Sigmoid colon (tissue), 7 donors: ENCODE results near the gene RFX4. TPM values are rescaled to one million over a fixed set of nuclear protein-coding genes. Genes with fewer than 3 reads are reported as not detected.

ENCODE experiments used
- DNase-seq: peaks from one replicate; pipeline ENCODE4 v3.0.0-alpha.2; 2019
- H3K27ac ChIP-seq, 4 donors: fragments of 200-600 bp; sonication (generic); one replicate each; pipeline ENCODE4 v1.5.1; 2016 to 2019; ENCODE audit warnings: mild to moderate bottlenecking in 1 of 4
- H3K27me3 ChIP-seq, 3 donors: fragments of 200-600 bp; sonication (generic); one replicate each; pipeline ENCODE4 v1.5.1; 2019; ENCODE audit warnings: mild to moderate bottlenecking in 1 of 3
- H3K36me3 ChIP-seq, 4 donors: fragments of 200-600 bp; sonication (generic); one replicate each; pipeline ENCODE4 v1.5.1; 2016 to 2019
- H3K4me1 ChIP-seq, 4 donors: fragments of 200-600 bp; sonication (generic); one replicate each; pipeline ENCODE4 v1.5.1; 2017 to 2019
- H3K4me3 ChIP-seq, 4 donors: fragments of 200-600 bp; sonication (generic); one replicate each; pipeline ENCODE4 v1.5.1; 2017 to 2019; ENCODE audit warnings: mild to moderate bottlenecking in 2 of 4, moderate library complexity in 1 of 4
- H3K9me3 ChIP-seq, 4 donors: fragments of 200-600 bp in 3 of 4; sonication (generic) in 3 of 4; one replicate each; pipeline versions ENCODE4 v1.5.1 to v1.6.1; 2013 to 2019
- EP300 ChIP-seq, 4 donors: sonication (generic); formaldehyde crosslinking; IDR thresholded peaks; one replicate each; pipeline ENCODE4 v1.6.1; 2017; ENCODE audit warnings: antibody characterized with exemption in 4 of 4
- POLR2A ChIP-seq, 2 donors: fragments of 450-650 bp; IDR thresholded peaks; one replicate each; pipeline ENCODE4 v1.6.1; 2016; ENCODE audit warnings: antibody characterized with exemption in 2 of 2, mild to moderate bottlenecking in 2 of 2, moderate library complexity in 2 of 2
- POLR2AphosphoS5 ChIP-seq, 4 donors: sonication (generic); formaldehyde crosslinking; IDR thresholded peaks; one replicate each; pipeline ENCODE4 v1.6.1; 2017; ENCODE audit warnings: antibody characterized with exemption in 4 of 4
- WGBS, 2 donors: extraction: QIAGEN DNeasy Blood & Tissue Kit; methylation state at CpG; one replicate each; pipeline ENCODE4 v1.1.7; 2013; 5-methylcytosine and 5-hydroxymethylcytosine counted together
- intact Hi-C: fragments of 100-400 bp; cut with DNase I; formaldehyde crosslinking; loops from one replicate; pipeline ENCODE4 v1.15.1; 2023
- polyA plus RNA-seq, 3 donors: library from polyadenylated mRNA; stranded (reverse); fragments of 200-250 nt; gene quantifications; one replicate each; pipeline ENCODE4 v1.2.3, GENCODE V29; 2013
- total RNA-seq, 4 donors: library from RNA; depleted of rRNA; stranded (reverse); fragments of >200 nt; gene quantifications; one replicate each; pipeline ENCODE4 v1.1.0, GENCODE V29; 2016
- TF ChIP-seq, protein P1 (sequence below), 4 experiments: fragments of 450-650 bp in 3 of 4; fragments of 200-600 bp in 1 of 4; IDR thresholded peaks; one replicate each; pipeline ENCODE4 v1.5.1; 2016 to 2019; ENCODE audit warnings: antibody characterized with exemption in 4 of 4, mild to moderate bottlenecking in 3 of 4, moderate library complexity in 2 of 4
- donor health status: healthy with polysubstance abuse.
- donor health status: Bipolar disorder and iron deficiency.
- donor health status: healthy.

Gene RFX4
- total and polyA plus RNA-seq, 7 donors = 0.01 TPM; not detected in 6

DNA sequence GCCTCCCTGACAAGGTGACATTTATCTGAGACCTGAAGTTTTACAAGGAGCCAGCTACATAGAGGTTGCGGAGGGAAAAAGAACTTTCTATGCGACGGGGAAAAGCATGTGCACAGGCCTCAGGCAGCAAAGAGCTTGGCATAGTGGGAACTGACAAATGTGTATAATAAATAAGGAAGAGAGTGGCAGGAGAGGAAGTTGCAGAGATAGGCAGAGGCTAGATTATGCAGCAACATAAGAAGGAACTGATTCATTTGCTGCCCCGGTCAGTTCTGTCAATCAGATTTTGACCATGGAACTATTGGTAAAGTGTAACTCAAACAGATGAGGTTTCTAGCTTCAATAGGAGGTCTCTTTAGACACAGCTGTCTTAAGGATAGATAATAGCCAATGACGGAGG is 158.0 kb downstream of the RFX4 start:
- TF ChIP-seq, protein P1, sequence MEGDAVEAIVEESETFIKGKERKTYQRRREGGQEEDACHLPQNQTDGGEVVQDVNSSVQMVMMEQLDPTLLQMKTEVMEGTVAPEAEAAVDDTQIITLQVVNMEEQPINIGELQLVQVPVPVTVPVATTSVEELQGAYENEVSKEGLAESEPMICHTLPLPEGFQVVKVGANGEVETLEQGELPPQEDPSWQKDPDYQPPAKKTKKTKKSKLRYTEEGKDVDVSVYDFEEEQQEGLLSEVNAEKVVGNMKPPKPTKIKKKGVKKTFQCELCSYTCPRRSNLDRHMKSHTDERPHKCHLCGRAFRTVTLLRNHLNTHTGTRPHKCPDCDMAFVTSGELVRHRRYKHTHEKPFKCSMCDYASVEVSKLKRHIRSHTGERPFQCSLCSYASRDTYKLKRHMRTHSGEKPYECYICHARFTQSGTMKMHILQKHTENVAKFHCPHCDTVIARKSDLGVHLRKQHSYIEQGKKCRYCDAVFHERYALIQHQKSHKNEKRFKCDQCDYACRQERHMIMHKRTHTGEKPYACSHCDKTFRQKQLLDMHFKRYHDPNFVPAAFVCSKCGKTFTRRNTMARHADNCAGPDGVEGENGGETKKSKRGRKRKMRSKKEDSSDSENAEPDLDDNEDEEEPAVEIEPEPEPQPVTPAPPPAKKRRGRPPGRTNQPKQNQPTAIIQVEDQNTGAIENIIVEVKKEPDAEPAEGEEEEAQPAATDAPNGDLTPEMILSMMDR (IDR thresholded peaks at IDR 0.05) = no peak
- TF ChIP-seq POLR2AphosphoS5 (IDR thresholded peaks at IDR 0.05) (no peak), POLR2A (IDR thresholded peaks at IDR 0.05) (no peak), EP300 (IDR thresholded peaks at IDR 0.05) (no peak)
- Histone ChIP-seq H3K4me3 (no peak overlapping the region), H3K36me3 (no peaks in the 10 kb centered on the region), H3K9me3 (no peaks in the 10 kb centered on the region), H3K4me1 (no peaks in the 10 kb centered on the region), H3K27me3 (no peaks in the 10 kb centered on the region), H3K27ac (no peak overlapping the region)
- DNase-seq = no peak
- intact Hi-C loops = no loop called here
- 75 to 91% methylated on average over 5 of the region's 5 CpGs for WGBS, 2 donors

DNA sequence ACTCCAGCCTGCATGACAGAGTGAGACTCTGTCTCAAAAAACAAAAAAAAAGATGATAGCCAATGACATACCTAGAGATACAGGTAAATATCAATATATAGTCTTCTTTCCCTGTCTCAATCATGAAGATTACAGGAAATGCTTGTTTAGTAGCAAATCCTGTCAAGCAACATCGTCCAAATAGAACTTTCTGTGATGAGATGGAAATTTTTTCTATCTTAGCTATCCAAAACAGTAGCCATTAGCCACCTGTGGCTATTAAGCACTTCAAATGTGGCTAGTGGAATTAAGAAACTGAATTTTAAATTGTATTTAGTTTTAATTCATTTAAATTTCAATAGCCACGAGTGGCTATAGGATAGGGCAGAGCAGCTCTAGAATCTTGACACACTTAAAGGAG is 158.4 kb downstream of the RFX4 start:
- intact Hi-C loops = no loop called here
- no peak for TF ChIP-seq POLR2A (IDR thresholded peaks at IDR 0.05)
- no peak for TF ChIP-seq EP300 (IDR thresholded peaks at IDR 0.05)
- TF ChIP-seq, protein P1 (IDR thresholded peaks at IDR 0.05) = no peak
- no peak for TF ChIP-seq POLR2AphosphoS5 (IDR thresholded peaks at IDR 0.05)
- Histone ChIP-seq H3K27ac (no peak overlapping the region), H3K36me3 (no peaks in the 10 kb centered on the region), H3K4me3 (no peak overlapping the region), H3K27me3 (no peaks in the 10 kb centered on the region), H3K9me3 (no peaks in the 10 kb centered on the region), H3K4me1 (no peaks in the 10 kb centered on the region)
- no peak for DNase-seq
- WGBS, 2 donors = 89 to 91% methylated on average over 2 of the region's 2 CpGs

DNA sequence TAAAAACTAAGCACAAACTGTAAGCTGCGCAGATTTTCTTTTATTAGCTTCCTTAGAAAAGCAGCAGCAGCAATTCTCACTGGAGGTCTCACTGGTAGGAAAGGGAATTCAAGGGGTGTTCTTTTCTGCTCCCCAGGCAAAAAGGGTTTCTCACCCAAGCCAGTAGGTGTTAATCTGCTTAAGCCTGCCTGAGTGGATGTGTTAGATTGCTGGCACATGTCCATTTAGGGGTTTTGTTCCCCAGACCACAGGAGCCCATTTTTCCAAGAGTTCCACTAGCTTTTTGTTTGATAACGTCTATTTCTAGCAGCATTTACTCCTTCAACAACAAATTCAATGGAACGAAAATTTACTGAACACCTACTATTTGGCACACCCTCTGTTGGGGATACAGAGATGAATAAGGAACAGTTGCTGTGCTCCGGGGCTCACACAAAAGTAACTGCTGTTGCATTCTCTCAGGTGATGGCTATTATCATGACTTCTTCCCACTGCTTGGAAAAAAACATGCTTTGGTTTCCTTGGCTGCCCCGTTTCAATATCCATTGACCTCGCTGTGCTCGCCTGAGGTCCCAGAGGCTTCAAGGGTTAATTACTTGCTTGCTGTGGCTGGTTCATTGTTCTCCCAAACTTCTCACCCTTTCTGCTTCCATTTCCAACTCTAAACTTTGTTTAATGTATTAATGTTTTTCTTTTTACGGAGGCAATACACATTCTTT is 160.6 kb downstream of the RFX4 start:
- WGBS, 2 donors = 78 to 86% methylated on average over 8 of the region's 8 CpGs
- H3K4me1 ChIP-seq = no peaks in the 10 kb centered on the region

DNA sequence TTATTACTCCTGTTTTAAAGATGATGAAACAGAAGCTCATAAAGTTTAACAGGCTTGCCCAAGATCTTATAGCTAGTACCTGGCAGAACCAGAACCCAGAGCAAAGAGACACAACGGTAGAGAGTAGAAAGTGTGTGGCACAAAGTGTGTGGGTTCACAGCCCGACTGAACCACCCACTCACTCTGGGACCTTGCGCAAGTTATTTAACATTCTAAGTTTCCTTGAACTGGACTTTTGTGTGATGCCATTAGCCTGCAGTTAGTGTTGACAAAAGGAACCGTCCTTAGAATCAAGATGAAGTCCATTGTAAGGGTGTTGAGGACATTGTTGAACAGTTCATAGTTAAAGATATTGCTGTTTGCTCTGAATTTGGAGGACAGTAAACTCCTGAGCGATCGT is 161.8 kb downstream of the RFX4 start:
- no peaks in the 10 kb centered on the region for H3K27me3 ChIP-seq
- H3K4me3 ChIP-seq = no peak overlapping the region
- intact Hi-C loops = no loop called here
- no peaks in the 10 kb centered on the region for H3K4me1 ChIP-seq
- TF ChIP-seq POLR2AphosphoS5 (IDR thresholded peaks at IDR 0.05) (no peak), EP300 (IDR thresholded peaks at IDR 0.05) (no peak), POLR2A (IDR thresholded peaks at IDR 0.05) (no peak)
- TF ChIP-seq, protein P1 (IDR thresholded peaks at IDR 0.05) = no peak
- H3K27ac ChIP-seq = no peak overlapping the region
- no peak for DNase-seq
- no peaks in the 10 kb centered on the region for H3K9me3 ChIP-seq
- no peaks in the 10 kb centered on the region for H3K36me3 ChIP-seq
- WGBS, 2 donors = 76 to 84% methylated on average over 6 of the region's 6 CpGs

More for the DNA sequence above, 160.6 kb downstream of the RFX4 start:
- Histone ChIP-seq H3K27me3 (no peaks in the 10 kb centered on the region), H3K27ac (no peak overlapping the region), H3K4me3 (no peak overlapping the region), H3K36me3 (no peaks in the 10 kb centered on the region), H3K9me3 (no peaks in the 10 kb centered on the region)
- TF ChIP-seq POLR2A (IDR thresholded peaks at IDR 0.05) = no peak
- intact Hi-C loops = no loop called here
- DNase-seq = no peak

DNA sequence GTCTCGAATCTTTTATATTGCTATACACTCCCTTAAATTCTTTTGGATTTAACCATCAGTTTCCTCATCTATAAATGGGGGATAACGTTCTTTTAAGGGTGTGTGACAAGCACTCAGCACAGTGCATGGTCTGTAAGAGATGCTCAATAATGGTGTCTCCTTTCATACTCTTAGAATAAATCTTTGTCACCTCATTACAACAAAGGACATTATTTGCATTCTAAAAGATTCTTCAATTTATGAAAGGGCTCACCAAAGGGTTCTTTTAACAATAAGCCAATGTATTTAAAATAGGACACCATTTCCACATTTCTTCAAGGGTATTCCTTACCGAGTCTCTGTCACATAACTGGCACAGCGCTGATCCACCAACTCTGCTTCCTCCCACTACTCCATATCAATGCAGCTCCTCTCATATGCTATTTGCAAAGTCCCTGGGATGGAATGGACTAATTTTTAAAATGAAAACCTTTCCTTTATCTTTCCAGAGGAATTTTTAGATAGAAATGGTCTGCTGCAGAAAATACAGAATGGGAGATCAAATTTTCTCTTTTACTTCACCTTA is 162.5 kb downstream of the RFX4 start:
- Histone ChIP-seq H3K36me3 (no peaks in the 10 kb centered on the region), H3K4me3 (no peak overlapping the region), H3K9me3 (no peaks in the 10 kb centered on the region), H3K27me3 (no peaks in the 10 kb centered on the region), H3K4me1 (no peaks in the 10 kb centered on the region), H3K27ac (no peak overlapping the region)
- TF ChIP-seq EP300 (IDR thresholded peaks at IDR 0.05) (no peak), POLR2AphosphoS5 (IDR thresholded peaks at IDR 0.05) (no peak), POLR2A (IDR thresholded peaks at IDR 0.05) (no peak)
- TF ChIP-seq, protein P1 (IDR thresholded peaks at IDR 0.05) = no peak
- DNase-seq = no peak
- intact Hi-C loops = no loop called here
- 70 to 84% methylated on average over 4 of the region's 4 CpGs for WGBS, 2 donors
